AG09309 (cell line): Measurements from ENCODE around the gene SCN1B.

Source experiments
- DNase-seq: peaks from one replicate; pipeline ENCODE4 v3.0.0-alpha.2; 2010; ENCODE audit warnings: low read depth
- H3K4me3 ChIP-seq: 2 replicates; pipeline ENCODE4 v1.5.1; 2011; ENCODE audit warnings: mild to moderate bottlenecking, low read depth, low read length, moderate library complexity; ENCODE audit not compliant: control insufficient read depth
- CTCF ChIP-seq: IDR thresholded peaks from 2 replicates; pipeline ENCODE4 v1.5.1; 2011; ENCODE audit warnings: mild to moderate bottlenecking, low read depth, low read length, inconsistent platforms; ENCODE audit not compliant: insufficient read depth, control insufficient read depth; ENCODE audit errors: missing control alignments

SCN1B gene

DNA sequence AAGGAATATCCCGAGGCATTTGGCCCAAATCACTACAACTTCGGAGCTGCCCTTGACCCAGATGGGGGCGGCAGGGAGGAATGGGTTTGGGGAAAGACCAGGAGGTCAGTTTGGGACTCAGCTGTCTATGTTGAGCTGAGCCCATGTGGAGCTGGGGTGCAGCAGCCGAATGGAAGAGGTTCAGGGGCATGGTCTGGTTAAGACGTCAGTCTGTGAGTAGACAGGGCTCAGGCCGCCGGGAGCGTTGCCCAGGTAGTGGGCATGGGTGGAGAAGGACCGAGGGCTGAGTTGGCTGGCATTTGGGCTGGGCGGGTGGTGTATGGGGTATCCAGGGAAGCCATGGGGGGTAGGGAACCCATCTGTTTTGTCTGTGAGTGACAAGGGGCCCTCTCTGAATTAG is 9.3 kb upstream of the SCN1B start:
- no peak for TF ChIP-seq CTCF
- DNase-seq, result no peak
- no peak overlapping the region for H3K4me3 ChIP-seq

- TF ChIP-seq CTCF, result no peak
- DNase-seq, result no peak
- H3K4me3 ChIP-seq, result no peak overlapping the region
These were observed 8.7 kb upstream of the SCN1B start for GRCh38 chr19:35021596-35021995.

DNA sequence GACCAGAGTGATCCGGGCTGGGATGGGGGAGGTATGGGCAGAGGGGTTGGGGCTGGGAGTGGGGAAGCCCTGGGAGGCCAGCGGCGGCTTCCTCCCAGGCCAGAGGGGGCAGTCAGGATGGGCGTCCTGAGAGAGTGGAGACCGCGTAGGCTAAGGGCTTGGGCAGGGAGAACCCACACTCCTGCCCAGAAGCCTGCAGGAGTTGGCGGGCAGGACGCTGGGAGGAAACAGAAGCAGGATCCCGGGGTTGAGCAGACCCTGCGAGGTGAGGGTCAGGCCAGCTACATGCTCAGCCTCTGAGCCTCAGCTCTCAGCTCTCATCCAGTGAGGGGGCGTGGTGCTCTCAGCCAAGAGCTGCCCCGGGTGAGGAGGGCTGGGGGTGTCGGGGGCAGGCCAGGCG is 7.8 kb upstream of the SCN1B start:
- no peak for DNase-seq
- no peak overlapping the region for H3K4me3 ChIP-seq
- no peak for TF ChIP-seq CTCF

GRCh38 chr19:35023428-35023827 is 6.8 kb upstream of the SCN1B start:
- no peak for TF ChIP-seq CTCF
- no peak for DNase-seq

DNA sequence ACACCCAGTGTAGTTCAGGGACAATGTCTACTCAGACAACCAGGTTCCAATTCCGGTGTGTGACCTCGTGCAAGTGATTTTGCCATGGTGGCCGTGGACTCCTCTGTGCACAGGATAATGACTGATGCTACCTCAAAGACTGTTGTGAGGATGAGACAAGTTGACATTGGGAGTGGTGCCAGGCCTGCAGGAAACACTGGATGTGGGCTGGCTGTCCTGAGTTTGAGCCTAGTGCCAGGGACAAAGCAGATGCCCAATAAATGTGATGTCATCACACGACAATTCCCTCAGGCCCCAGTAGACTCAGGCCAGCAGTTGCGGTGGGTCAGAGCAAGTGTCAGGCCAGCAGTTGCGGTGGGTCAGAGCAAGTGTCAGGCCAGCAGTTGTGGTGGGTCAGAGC is 6.2 kb upstream of the SCN1B start:
- no peak overlapping the region for H3K4me3 ChIP-seq
- no peak for DNase-seq
- TF ChIP-seq CTCF, result no peak

More at GRCh38 chr19:35023428-35023827, 6.8 kb upstream of the SCN1B start:
- no peak overlapping the region for H3K4me3 ChIP-seq

GRCh38 chr19:35025969-35026368 is 4.3 kb upstream of the SCN1B start:
- DNase-seq, result no peak
- no peak for TF ChIP-seq CTCF

DNA sequence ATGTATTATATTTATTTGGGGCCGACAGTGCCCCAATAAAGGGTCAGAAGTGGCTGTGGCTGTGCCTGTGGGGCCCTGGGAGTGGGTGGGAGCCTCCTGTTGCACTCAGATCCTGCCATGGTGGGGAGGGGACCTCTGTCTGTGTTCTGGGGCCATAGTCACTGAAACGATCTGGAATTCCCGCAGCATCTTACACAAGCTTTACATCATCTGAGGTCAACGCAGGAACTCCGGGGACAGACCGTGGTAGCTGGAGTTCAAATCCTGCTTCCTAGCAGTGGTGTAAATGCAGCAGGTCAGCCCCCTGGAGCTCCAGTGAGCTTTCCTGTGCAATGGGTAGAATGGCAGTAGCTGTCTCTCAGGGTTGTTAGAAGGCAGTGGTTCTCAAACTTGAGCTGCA is 3.9 kb upstream of the SCN1B start:
- no peak for DNase-seq
- TF ChIP-seq CTCF, result no peak

More at GRCh38 chr19:35025969-35026368, 4.3 kb upstream of the SCN1B start:
- no peak overlapping the region for H3K4me3 ChIP-seq

More for the DNA sequence above, 3.9 kb upstream of the SCN1B start:
- H3K4me3 ChIP-seq, result no peak overlapping the region
